ENCODE results near the gene RPTN. TPM values are rescaled to one million over a fixed set of nuclear protein-coding genes. Genes with fewer than 3 reads are reported as not detected.

RPTN gene, protein sequence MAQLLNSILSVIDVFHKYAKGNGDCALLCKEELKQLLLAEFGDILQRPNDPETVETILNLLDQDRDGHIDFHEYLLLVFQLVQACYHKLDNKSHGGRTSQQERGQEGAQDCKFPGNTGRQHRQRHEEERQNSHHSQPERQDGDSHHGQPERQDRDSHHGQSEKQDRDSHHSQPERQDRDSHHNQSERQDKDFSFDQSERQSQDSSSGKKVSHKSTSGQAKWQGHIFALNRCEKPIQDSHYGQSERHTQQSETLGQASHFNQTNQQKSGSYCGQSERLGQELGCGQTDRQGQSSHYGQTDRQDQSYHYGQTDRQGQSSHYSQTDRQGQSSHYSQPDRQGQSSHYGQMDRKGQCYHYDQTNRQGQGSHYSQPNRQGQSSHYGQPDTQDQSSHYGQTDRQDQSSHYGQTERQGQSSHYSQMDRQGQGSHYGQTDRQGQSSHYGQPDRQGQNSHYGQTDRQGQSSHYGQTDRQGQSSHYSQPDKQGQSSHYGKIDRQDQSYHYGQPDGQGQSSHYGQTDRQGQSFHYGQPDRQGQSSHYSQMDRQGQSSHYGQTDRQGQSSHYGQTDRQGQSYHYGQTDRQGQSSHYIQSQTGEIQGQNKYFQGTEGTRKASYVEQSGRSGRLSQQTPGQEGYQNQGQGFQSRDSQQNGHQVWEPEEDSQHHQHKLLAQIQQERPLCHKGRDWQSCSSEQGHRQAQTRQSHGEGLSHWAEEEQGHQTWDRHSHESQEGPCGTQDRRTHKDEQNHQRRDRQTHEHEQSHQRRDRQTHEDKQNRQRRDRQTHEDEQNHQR
- total RNA-seq (2014; rRNA removed; shearing (Covaris generic)) (not detected in 2 replicates), polyA plus RNA-seq (2016; fragmentation: Nextera tagmentation; extraction: Ambion mirVana) (not detected in 2 replicates)
- long read RNA-seq = 0 reads

DNA sequence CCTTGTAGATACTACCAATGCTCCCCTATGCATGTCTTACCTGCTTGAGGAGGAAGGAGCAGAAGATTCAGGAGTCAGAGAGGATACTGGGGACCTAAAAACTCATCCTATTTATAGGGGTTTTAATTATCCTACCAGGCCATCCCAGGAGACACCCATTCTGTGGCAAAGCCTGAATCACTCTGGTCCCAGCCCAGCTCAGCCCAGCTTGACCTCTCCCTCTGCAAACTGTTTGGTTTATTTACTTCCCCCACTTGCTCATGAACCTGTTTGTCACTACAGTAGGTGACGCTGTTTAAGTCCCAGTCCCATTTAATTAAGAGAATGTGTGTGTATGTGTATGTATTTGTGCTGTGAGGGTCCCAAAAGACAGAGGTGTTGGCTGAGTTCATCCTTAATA, at the start of gene RPTN:
TSS of gene RPTN (minus strand) at position 85 of the 400 bp plus-strand sequence. CDS start 1,339 bp downstream, outside the sequence.
- no peak within 1 kb of the TSS for H3K4me3 Mint-ChIP-seq
- no peaks in the 10 kb centered on the region for H3K36me3 ChIP-seq (ENCODE audit: insufficient read depth)
- H3K27ac Mint-ChIP-seq = no peak within 1 kb of the TSS
- H3K4me3 ChIP-seq = no peak within 1 kb of the TSS
- no peaks in the 10 kb centered on the region for H3K9me3 Mint-ChIP-seq
- H3F3A ChIP-seq (replicated peaks; ENCODE audit: low read depth) = no peaks in the 10 kb centered on the region
- H3K4me1 Mint-ChIP-seq = no peaks in the 10 kb centered on the region
- H3K4me2 ChIP-seq = no peak within 1 kb of the TSS
- H3K27me3 ChIP-seq (ENCODE audit: insufficient read depth) = no peaks in the 10 kb centered on the region
- no peaks in the 10 kb centered on the region for H4K20me1 ChIP-seq (replicated peaks; ENCODE audit: insufficient read depth)
- TF ChIP-seq POLR2AphosphoS5 (IDR thresholded peaks at IDR 0.05; ENCODE audit: low read depth) (no peak), EZH2phosphoT487 (IDR thresholded peaks at IDR 0.05; ENCODE audit: unreplicated experiment) (no peak), STAT1 (IDR thresholded peaks at IDR 0.05; ENCODE audit: unreplicated experiment) (no peak), ZNF331 (CRISPR knock-in tag; IDR thresholded peaks at IDR 0.05; ENCODE audit: low read depth) (no peak)
- no peak for DNase-seq (ENCODE audit: low spot score)
- no peaks in the 10 kb centered on the region for H3K36me3 Mint-ChIP-seq (ENCODE audit: low read depth)
- no peaks in the 10 kb centered on the region for H3K79me2 ChIP-seq (replicated peaks; ENCODE audit: insufficient read depth)
- H2AFZ ChIP-seq = no peak within 1 kb of the TSS
- peaks cover under 1% of the 10 kb centered on the region; the same call in 1 of the 2 replicates for H3K9me2 ChIP-seq (ENCODE audit: insufficient read depth)
- H3K4me1 ChIP-seq (ENCODE audit: insufficient read depth) = no peaks in the 10 kb centered on the region
- H3K27me3 Mint-ChIP-seq (ENCODE audit: insufficient read depth, low read depth, poor library complexity) = peaks cover 2% of the 10 kb centered on the region
- ATAC-seq = no peak
- no peak within 1 kb of the TSS for H3K27ac ChIP-seq (ENCODE audit: low read depth)

DNA sequence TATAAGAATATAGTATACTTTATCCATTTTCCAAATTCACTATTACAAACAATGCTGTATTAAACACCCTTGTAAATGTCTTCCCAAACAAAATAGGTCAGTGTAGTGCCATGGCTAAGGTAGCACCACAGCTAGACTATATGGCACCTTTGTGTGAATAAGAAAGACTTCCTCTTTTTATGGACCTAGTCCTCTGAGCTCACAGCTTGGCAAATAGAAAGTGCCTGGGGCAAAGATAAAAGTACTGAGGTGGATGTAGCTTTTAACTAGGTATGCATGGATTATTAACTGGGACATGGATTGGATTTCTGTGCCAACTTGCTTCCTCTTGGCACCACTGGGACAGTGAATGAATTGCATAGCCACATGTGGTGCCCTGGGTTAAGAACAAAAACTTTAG, 40.0 kb upstream of the RPTN start:
- no peaks in the 10 kb centered on the region for H3K79me2 ChIP-seq (replicated peaks; ENCODE audit: insufficient read depth)
- no peak overlapping the region for H3K4me3 Mint-ChIP-seq
- H3K4me2 ChIP-seq = no peak overlapping the region
- peaks cover 5% of the 10 kb centered on the region for H3K27me3 Mint-ChIP-seq (ENCODE audit: insufficient read depth, low read depth, poor library complexity)
- no peak overlapping the region for H3K27ac ChIP-seq (ENCODE audit: low read depth)
- no peaks in the 10 kb centered on the region for H3K4me1 Mint-ChIP-seq
- H3K27me3 ChIP-seq (ENCODE audit: insufficient read depth) = no peaks in the 10 kb centered on the region
- no peak for DNase-seq (ENCODE audit: low spot score)
- no peaks in the 10 kb centered on the region for H3K4me1 ChIP-seq (ENCODE audit: insufficient read depth)
- ATAC-seq = no peak
- H3K9me3 Mint-ChIP-seq = peaks cover 33% of the 10 kb centered on the region
- no peaks in the 10 kb centered on the region for H4K20me1 ChIP-seq (replicated peaks; ENCODE audit: insufficient read depth)
- no peaks in the 10 kb centered on the region for H3K36me3 ChIP-seq (ENCODE audit: insufficient read depth)
- no peak overlapping the region for H3K27ac Mint-ChIP-seq
- H2AFZ ChIP-seq = no peak overlapping the region
- no peaks in the 10 kb centered on the region for H3K9me2 ChIP-seq (ENCODE audit: insufficient read depth)
- H3K36me3 Mint-ChIP-seq (ENCODE audit: low read depth) = peaks cover 9% of the 10 kb centered on the region
- no peak overlapping the region for H3K4me3 ChIP-seq
- H3F3A ChIP-seq (replicated peaks; ENCODE audit: low read depth) = no peaks in the 10 kb centered on the region
- TF ChIP-seq JUNB (IDR thresholded peaks at IDR 0.05; ENCODE audit: unreplicated experiment) = no peak
- TF ChIP-seq ZNF114 (CRISPR knock-in tag; IDR thresholded peaks at IDR 0.05) = no peak
- TF ChIP-seq EZH2 (IDR thresholded peaks at IDR 0.05; ENCODE audit: low read depth, unreplicated experiment) = no peak
- no peak for TF ChIP-seq ETS1 (IDR thresholded peaks at IDR 0.05)
- TF ChIP-seq, protein P1, sequence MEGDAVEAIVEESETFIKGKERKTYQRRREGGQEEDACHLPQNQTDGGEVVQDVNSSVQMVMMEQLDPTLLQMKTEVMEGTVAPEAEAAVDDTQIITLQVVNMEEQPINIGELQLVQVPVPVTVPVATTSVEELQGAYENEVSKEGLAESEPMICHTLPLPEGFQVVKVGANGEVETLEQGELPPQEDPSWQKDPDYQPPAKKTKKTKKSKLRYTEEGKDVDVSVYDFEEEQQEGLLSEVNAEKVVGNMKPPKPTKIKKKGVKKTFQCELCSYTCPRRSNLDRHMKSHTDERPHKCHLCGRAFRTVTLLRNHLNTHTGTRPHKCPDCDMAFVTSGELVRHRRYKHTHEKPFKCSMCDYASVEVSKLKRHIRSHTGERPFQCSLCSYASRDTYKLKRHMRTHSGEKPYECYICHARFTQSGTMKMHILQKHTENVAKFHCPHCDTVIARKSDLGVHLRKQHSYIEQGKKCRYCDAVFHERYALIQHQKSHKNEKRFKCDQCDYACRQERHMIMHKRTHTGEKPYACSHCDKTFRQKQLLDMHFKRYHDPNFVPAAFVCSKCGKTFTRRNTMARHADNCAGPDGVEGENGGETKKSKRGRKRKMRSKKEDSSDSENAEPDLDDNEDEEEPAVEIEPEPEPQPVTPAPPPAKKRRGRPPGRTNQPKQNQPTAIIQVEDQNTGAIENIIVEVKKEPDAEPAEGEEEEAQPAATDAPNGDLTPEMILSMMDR (conservative IDR thresholded peaks at IDR 0.05; ENCODE audit: low read depth in 2 of 2) = no peak
- TF ChIP-seq ZNF462 (CRISPR knock-in tag; IDR thresholded peaks at IDR 0.05) = no peak
- no peak for TF ChIP-seq NANOG (IDR thresholded peaks at IDR 0.05; ENCODE audit: borderline replicate concordance)
- TF ChIP-seq STAT1 (IDR thresholded peaks at IDR 0.05; ENCODE audit: unreplicated experiment) = no peak

Data from GM23338 (cell line).